Endothelial cell of umbilical vein (primary cell): ENCODE measurements around the gene SLC7A7. TPM values are rescaled to one million over a fixed set of nuclear protein-coding genes. Genes with fewer than 3 reads are reported as not detected.

Experiments
- BruUV-seq: library from RNA; stranded (reverse); fragments of 400-500 nt; replicated peaks from 2 replicates; lab custom pipeline; 2021; lab: Mats Ljungman, UMichigan
- CTCF ChIA-PET: fragments of 300-600, 350-600 bp; sonication (Branson Sonifier 250); formaldehyde crosslinking; loops from one replicate; lab custom pipeline; 2021; ENCODE audit warnings: antibody characterized with exemption, inconsistent platforms; lab: Charles Lee
- POLR2A ChIA-PET: fragments of 300-600, 350-600 bp; sonication (Branson Sonifier 250); formaldehyde crosslinking; loops from one replicate; lab custom pipeline; 2021; ENCODE audit warnings: antibody characterized with exemption, inconsistent platforms; lab: Charles Lee
- DNase-seq: peaks from one replicate; pipeline ENCODE4 v3.0.0-alpha.2; 2011; ENCODE audit warnings: low read depth, low spot score
- FAIRE-seq: peaks from 2 replicates; lab custom pipeline; 2011; peaks lifted over from hg19 to GRCh38; lab: Jason Lieb, UNC
- H2AFZ ChIP-seq: 2 replicates; pipeline ENCODE4 v1.6.0; 2012; ENCODE audit warnings: low read depth, low read length, control low read depth, inconsistent platforms
- H3K27ac ChIP-seq: 2 replicates; pipeline ENCODE4 v1.5.1; 2011; ENCODE audit warnings: low read depth, mild to moderate bottlenecking, control low read depth, low read length, moderate library complexity; ENCODE audit not compliant: insufficient read depth
- H3K27me3 ChIP-seq, 2 experiments: 2 replicates each; pipeline versions ENCODE4 v1.6.0 to v1.6.1; 2011; ENCODE audit warnings: low read length in 2 of 2, mixed read lengths in 1 of 2; ENCODE audit not compliant: control insufficient read depth in 2 of 2, insufficient read depth in 2 of 2
- H3K36me3 ChIP-seq, 2 experiments: 2 replicates in 1 of 2; 3 replicates in 1 of 2; pipeline ENCODE4 v1.5.1; 2011; ENCODE audit warnings: low read length in 2 of 2, mild to moderate bottlenecking in 1 of 2, moderate library complexity in 1 of 2; ENCODE audit not compliant: control insufficient read depth in 2 of 2, insufficient read depth in 2 of 2; ENCODE audit errors: extremely low read depth in 1 of 2
- H3K4me1 ChIP-seq: 3 replicates; pipeline ENCODE4 v1.5.1; 2011; ENCODE audit warnings: mild to moderate bottlenecking, low read length; ENCODE audit not compliant: control insufficient read depth, insufficient read depth; ENCODE audit errors: extremely low read depth
- H3K4me2 ChIP-seq: 2 replicates; pipeline ENCODE4 v1.6.1; 2011; ENCODE audit warnings: low read length, control low read depth, mixed read lengths; ENCODE audit not compliant: insufficient read depth
- H3K4me3 ChIP-seq, 3 experiments: fragments of 200-600 bp in 1 of 3; sonication (generic), shearing (Covaris generic) in 1 of 3; replicated peaks in 1 of 3; 2 replicates each; pipeline ENCODE4 v1.5.1; 2011 to 2016; ENCODE audit warnings: control low read depth in 3 of 3, low read length in 3 of 3, mild to moderate bottlenecking in 2 of 3, inconsistent platforms in 1 of 3, low read depth in 1 of 3, moderate library complexity in 1 of 3; ENCODE audit not compliant: insufficient read depth in 1 of 3
- H3K79me2 ChIP-seq: 2 replicates; pipeline ENCODE4 v1.6.0; 2012; ENCODE audit warnings: low read length, inconsistent platforms; ENCODE audit not compliant: control insufficient read depth, insufficient read depth
- H3K9ac ChIP-seq: replicated peaks from 2 replicates; pipeline ENCODE3; 2011; ENCODE audit warnings: low read length, control low read depth; ENCODE audit not compliant: insufficient read depth; ENCODE audit errors: extremely low read depth
- H3K9me1 ChIP-seq: replicated peaks from 3 replicates; pipeline ENCODE4 v1.6.0; 2011; ENCODE audit warnings: mild to moderate bottlenecking, low read length; ENCODE audit not compliant: control insufficient read depth, insufficient read depth; ENCODE audit errors: extremely low read depth
- H3K9me3 ChIP-seq: replicated peaks from 2 replicates; pipeline ENCODE4 v1.5.1; 2012; ENCODE audit warnings: low read length, inconsistent platforms; ENCODE audit not compliant: control insufficient read depth, insufficient read depth
- H4K20me1 ChIP-seq: replicated peaks from 2 replicates; pipeline ENCODE3; 2011; ENCODE audit warnings: mild to moderate bottlenecking, low read length; ENCODE audit not compliant: control insufficient read depth, insufficient read depth; ENCODE audit errors: extremely low read depth
- CTCF ChIP-seq, 2 donors: IDR thresholded peaks; 1 replicate in 1 of 2; 2 replicates in 1 of 2; pipeline ENCODE4 v1.5.1; 2011; ENCODE audit warnings: low read length in 2 of 2, mild to moderate bottlenecking in 2 of 2, moderate library complexity in 2 of 2, control low read depth in 1 of 2, inconsistent platforms in 1 of 2, low read depth in 1 of 2; ENCODE audit not compliant: insufficient read depth in 1 of 2; ENCODE audit errors: extremely low read depth in 1 of 2
- EZH2 ChIP-seq: IDR thresholded peaks from 2 replicates; pipeline ENCODE4 v1.6.1; 2012; ENCODE audit warnings: borderline replicate concordance, low read depth, mild to moderate bottlenecking, moderate library complexity, low read length, inconsistent platforms; ENCODE audit not compliant: severe bottlenecking
- FOS ChIP-seq: IDR thresholded peaks from 2 replicates; pipeline ENCODE4 v1.6.1; 2011; ENCODE audit warnings: mild to moderate bottlenecking, low read length, moderate library complexity, borderline replicate concordance; ENCODE audit not compliant: insufficient read depth
- GATA2 ChIP-seq: IDR thresholded peaks from 2 replicates; pipeline ENCODE4 v1.7.0; 2011; ENCODE audit warnings: low read depth, mild to moderate bottlenecking, moderate library complexity, mixed read lengths, low read length; ENCODE audit not compliant: insufficient read length, insufficient read depth
- JUN ChIP-seq: IDR thresholded peaks from 2 replicates; pipeline ENCODE4 v1.6.1; 2011; ENCODE audit warnings: borderline replicate concordance, low read depth; ENCODE audit not compliant: insufficient read length, insufficient read depth
- MAX ChIP-seq: IDR thresholded peaks from 2 replicates; pipeline ENCODE4 v1.6.1; 2011; ENCODE audit not compliant: insufficient read depth, insufficient read length
- MYC ChIP-seq: IDR thresholded peaks from one replicate; pipeline ENCODE4 v1.6.1; 2011; ENCODE audit warnings: mild to moderate bottlenecking, low read depth, low read length
- POLR2A ChIP-seq: IDR thresholded peaks from 2 replicates; pipeline ENCODE4 v1.6.1; 2012; ENCODE audit warnings: low read depth, mild to moderate bottlenecking, control low read depth, low read length
- POLR2AphosphoS5 ChIP-seq: IDR thresholded peaks from 2 replicates; pipeline ENCODE4 v1.6.1; 2012; ENCODE audit warnings: low read depth, mild to moderate bottlenecking, control low read depth, low read length, moderate library complexity; ENCODE audit not compliant: insufficient read depth
- dilution Hi-C: fragments of 300-500 bp; cut with MboI; formaldehyde crosslinking; loops from one replicate; pipeline ENCODE4 v1.15.0; 2019; ENCODE audit warnings: low sequenced_read_pairs; ENCODE audit not compliant: extremely low pct_ligation_motif_present
- intact Hi-C: fragments of 100-400 bp; cut with micrococcal nuclease; formaldehyde crosslinking; loops from one replicate; pipeline ENCODE4 v1.10.0; 2022
- polyA plus RNA-seq, 4 experiments: library from polyadenylated mRNA; depleted of rRNA in 3 of 4; stranded (reverse) in 3 of 4; unstranded in 1 of 4; fragments of >200 nt; gene quantifications; 2 replicates each; pipeline versions ENCODE4 v1.2.1 to v1.2.3, GENCODE V29; 2011 to 2012; ENCODE audit warnings: missing spikeins in 1 of 4
- total RNA-seq: library from RNA; stranded (reverse); gene quantifications from 2 replicates; pipeline ENCODE4 v1.2.3, GENCODE V29; 2021

Gene SLC7A7
- total and polyA plus RNA-seq, 2 donors (not counting 3 experiments of a cell fraction or from before 2014, with no cell fraction given), result 22.5 to 94.0 TPM

- H3K4me1 ChIP-seq, result peaks cover 31% of the 10 kb centered on the region
- intact Hi-C loops (loop anchor here (1.0 to 5.0 kb wide), 2 partner anchors 10 to 281 kb away; no protein-coding TSS in a partner anchor), dilution Hi-C loops (no loop called here)
- POLR2A ChIA-PET, result interaction anchor here (0.7 to 2.0 kb wide), 4 partner anchors 10 to 269 kb away, joined by 3 to 9 read pairs (median 5); no protein-coding TSS in a partner anchor
- peak overlapping the region; percentile 75 to 94 (median 86) for H3K4me3 ChIP-seq
- DNase-seq (no peak), FAIRE-seq (peak; percentile 90)
- no peaks in the 10 kb centered on the region for H3K9me3 ChIP-seq
- H3K27me3 ChIP-seq, result no peaks in the 10 kb centered on the region
- no peak for TF ChIP-seq JUN
- no peak for TF ChIP-seq EZH2
- no peak for TF ChIP-seq POLR2A
- no peak for TF ChIP-seq MYC
- no peak for TF ChIP-seq GATA2
- TF ChIP-seq POLR2AphosphoS5, result no peak
- TF ChIP-seq CTCF (IDR thresholded peaks at IDR 0.05; ENCODE audit: extremely low read depth in 1 of 2, insufficient read depth in 1 of 2, low read depth in 1 of 2, low read length in 2 of 2), result no peak
- no peak for TF ChIP-seq FOS
- TF ChIP-seq MAX, result no peak
- no peak overlapping the region for H2AFZ ChIP-seq
- H4K20me1 ChIP-seq, result no peaks in the 10 kb centered on the region
- no TSS peak for BruUV-seq
- H3K36me3 ChIP-seq, result peaks cover 20 to 37% of the 10 kb centered on the region in 2 experiments
- CTCF ChIA-PET, result interaction anchor here (0.7 to 12.5 kb wide), 6 partner anchors 13 to 282 kb away, joined by 3 to 214 read pairs (median 22); no protein-coding TSS in a partner anchor
- H3K4me2 ChIP-seq, result peak overlapping the region; percentile 79
- H3K9me1 ChIP-seq, result no peaks in the 10 kb centered on the region
- H3K27ac ChIP-seq, result peak overlapping the region; percentile 84
- peak overlapping the region; percentile 97 for H3K9ac ChIP-seq
- H3K79me2 ChIP-seq, result peaks cover 73% of the 10 kb centered on the region
Measured at GRCh38 chr14:22838631-22839041, 23.4 kb upstream of the SLC7A7 start.
